ENCODE data around the gene SLC51B. TPM values are rescaled to one million over a fixed set of nuclear protein-coding genes. Genes with fewer than 3 reads are reported as not detected.

The SLC51B gene
- polyA plus RNA-seq, 1 donor from 2014 or later, result not detected

DNA sequence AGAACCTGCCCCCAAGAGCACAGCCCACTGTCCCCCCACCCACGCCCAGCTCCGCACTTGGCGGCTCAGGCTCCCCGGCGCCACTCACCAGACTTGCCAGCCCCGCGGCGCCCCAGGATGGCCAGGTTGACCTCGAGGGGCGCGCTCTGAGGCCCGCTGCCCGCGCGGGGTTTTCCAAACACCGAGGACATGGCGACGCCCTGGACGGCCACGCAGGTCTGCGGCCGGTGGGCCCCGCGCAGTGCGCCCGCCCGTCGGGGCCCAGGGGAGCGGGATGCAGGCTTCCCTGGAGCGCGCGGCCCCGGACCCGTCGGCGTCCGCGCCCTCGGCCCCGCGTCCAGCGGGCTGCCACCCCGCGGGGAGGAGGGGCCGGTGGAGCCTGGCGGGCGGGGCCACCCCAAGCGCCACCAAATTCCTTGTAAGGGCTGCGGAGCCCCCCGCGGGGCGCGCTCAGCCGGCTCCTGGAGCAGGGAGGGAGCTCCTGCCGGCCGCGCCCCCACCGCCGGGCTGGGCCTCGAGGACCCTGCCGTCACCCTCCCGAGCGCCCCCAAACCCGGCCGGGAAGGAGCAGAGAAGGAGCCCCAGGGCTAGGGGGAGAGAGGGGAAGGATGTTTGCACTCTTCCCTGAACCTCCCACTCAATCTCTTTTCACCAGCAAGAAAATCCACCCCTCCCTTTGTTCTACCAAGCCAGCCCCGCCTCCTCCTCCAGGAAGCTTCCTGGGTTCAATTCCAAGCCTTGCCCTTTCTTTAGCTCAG, 22.6 kb downstream of the SLC51B start, which contains the start of gene RASL12:
RASL12 (minus strand) TSS at position 347 of the 758 bp plus-strand sequence; CDS start at position 191, 156 bp downstream.
- no peak within 1 kb of the TSS for H2AFZ ChIP-seq (ENCODE audit: low read depth, low read length)
- H3K9ac ChIP-seq (ENCODE audit: low read length), result no peak within 1 kb of the TSS
- H3K4me2 ChIP-seq (ENCODE audit: low read length), result no peak within 1 kb of the TSS
- H3F3A ChIP-seq (ENCODE audit: insufficient read depth, low read length, poor library complexity, severe bottlenecking), result no peaks in the 10 kb centered on the region
- no peak within 1 kb of the TSS for H3K27ac ChIP-seq (ENCODE audit: low read length)
- H3K27me3 ChIP-seq (ENCODE audit: insufficient read depth, low read depth, low read length), result peaks cover 30% of the 10 kb centered on the region
- H3K9me3 ChIP-seq (ENCODE audit: low read length), result no peaks in the 10 kb centered on the region
- H3K9me2 ChIP-seq (ENCODE audit: insufficient read depth, low read length), result no peaks in the 10 kb centered on the region
- TF ChIP-seq RAD21 (conservative IDR thresholded peaks at IDR 0.05) (no peak), POLR2AphosphoS5 (IDR thresholded peaks at IDR 0.05) (no peak), EP300 (conservative IDR thresholded peaks at IDR 0.05; ENCODE audit: poor library complexity, severe bottlenecking) (no peak), SMC3 (conservative IDR thresholded peaks at IDR 0.05; ENCODE audit: poor library complexity) (no peak), EZH2 (IDR thresholded peaks at IDR 0.05; ENCODE audit: borderline replicate concordance, insufficient read depth, low read length, poor library complexity, severe bottlenecking) (no peak), MXI1 (conservative IDR thresholded peaks at IDR 0.05; ENCODE audit: poor library complexity, severe bottlenecking) (no peak)
- TF ChIP-seq, protein P1, sequence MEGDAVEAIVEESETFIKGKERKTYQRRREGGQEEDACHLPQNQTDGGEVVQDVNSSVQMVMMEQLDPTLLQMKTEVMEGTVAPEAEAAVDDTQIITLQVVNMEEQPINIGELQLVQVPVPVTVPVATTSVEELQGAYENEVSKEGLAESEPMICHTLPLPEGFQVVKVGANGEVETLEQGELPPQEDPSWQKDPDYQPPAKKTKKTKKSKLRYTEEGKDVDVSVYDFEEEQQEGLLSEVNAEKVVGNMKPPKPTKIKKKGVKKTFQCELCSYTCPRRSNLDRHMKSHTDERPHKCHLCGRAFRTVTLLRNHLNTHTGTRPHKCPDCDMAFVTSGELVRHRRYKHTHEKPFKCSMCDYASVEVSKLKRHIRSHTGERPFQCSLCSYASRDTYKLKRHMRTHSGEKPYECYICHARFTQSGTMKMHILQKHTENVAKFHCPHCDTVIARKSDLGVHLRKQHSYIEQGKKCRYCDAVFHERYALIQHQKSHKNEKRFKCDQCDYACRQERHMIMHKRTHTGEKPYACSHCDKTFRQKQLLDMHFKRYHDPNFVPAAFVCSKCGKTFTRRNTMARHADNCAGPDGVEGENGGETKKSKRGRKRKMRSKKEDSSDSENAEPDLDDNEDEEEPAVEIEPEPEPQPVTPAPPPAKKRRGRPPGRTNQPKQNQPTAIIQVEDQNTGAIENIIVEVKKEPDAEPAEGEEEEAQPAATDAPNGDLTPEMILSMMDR (IDR thresholded peaks at IDR 0.05; ENCODE audit: poor library complexity, severe bottlenecking), result no peak
- TF ChIP-seq, protein P2, sequence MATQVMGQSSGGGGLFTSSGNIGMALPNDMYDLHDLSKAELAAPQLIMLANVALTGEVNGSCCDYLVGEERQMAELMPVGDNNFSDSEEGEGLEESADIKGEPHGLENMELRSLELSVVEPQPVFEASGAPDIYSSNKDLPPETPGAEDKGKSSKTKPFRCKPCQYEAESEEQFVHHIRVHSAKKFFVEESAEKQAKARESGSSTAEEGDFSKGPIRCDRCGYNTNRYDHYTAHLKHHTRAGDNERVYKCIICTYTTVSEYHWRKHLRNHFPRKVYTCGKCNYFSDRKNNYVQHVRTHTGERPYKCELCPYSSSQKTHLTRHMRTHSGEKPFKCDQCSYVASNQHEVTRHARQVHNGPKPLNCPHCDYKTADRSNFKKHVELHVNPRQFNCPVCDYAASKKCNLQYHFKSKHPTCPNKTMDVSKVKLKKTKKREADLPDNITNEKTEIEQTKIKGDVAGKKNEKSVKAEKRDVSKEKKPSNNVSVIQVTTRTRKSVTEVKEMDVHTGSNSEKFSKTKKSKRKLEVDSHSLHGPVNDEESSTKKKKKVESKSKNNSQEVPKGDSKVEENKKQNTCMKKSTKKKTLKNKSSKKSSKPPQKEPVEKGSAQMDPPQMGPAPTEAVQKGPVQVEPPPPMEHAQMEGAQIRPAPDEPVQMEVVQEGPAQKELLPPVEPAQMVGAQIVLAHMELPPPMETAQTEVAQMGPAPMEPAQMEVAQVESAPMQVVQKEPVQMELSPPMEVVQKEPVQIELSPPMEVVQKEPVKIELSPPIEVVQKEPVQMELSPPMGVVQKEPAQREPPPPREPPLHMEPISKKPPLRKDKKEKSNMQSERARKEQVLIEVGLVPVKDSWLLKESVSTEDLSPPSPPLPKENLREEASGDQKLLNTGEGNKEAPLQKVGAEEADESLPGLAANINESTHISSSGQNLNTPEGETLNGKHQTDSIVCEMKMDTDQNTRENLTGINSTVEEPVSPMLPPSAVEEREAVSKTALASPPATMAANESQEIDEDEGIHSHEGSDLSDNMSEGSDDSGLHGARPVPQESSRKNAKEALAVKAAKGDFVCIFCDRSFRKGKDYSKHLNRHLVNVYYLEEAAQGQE (IDR thresholded peaks at IDR 0.05; ENCODE audit: borderline replicate concordance), result no peak
- no peaks in the 10 kb centered on the region for H3K36me3 ChIP-seq (ENCODE audit: insufficient read depth, low read length)
- no peak within 1 kb of the TSS for H3K4me3 ChIP-seq (ENCODE audit: low read length)
- H3K79me2 ChIP-seq (replicated peaks; ENCODE audit: insufficient read depth, low read length), result no peaks in the 10 kb centered on the region
- H4K20me1 ChIP-seq (ENCODE audit: insufficient read depth), result no peaks in the 10 kb centered on the region

GRCh38 chr15:65068403-65068788, 23.2 kb downstream of the SLC51B start:
- no peaks in the 10 kb centered on the region for H3K79me2 ChIP-seq (replicated peaks; ENCODE audit: insufficient read depth, low read length)
- no peak overlapping the region for H3K4me2 ChIP-seq (ENCODE audit: low read length)
- H3K36me3 ChIP-seq (ENCODE audit: insufficient read depth, low read length), result no peaks in the 10 kb centered on the region
- no peaks in the 10 kb centered on the region for H3K9me3 ChIP-seq (ENCODE audit: low read length)
- no peaks in the 10 kb centered on the region for H3K9me2 ChIP-seq (ENCODE audit: insufficient read depth, low read length)
- no peaks in the 10 kb centered on the region for H3F3A ChIP-seq (ENCODE audit: insufficient read depth, low read length, poor library complexity, severe bottlenecking)
- no peaks in the 10 kb centered on the region for H4K20me1 ChIP-seq (ENCODE audit: insufficient read depth)
- no peak overlapping the region for H2AFZ ChIP-seq (ENCODE audit: low read depth, low read length)
- no peak overlapping the region for H3K27ac ChIP-seq (ENCODE audit: low read length)
- peaks cover 30% of the 10 kb centered on the region for H3K27me3 ChIP-seq (ENCODE audit: insufficient read depth, low read depth, low read length)
- no peak overlapping the region for H3K4me3 ChIP-seq (ENCODE audit: low read length)
- H3K9ac ChIP-seq (ENCODE audit: low read length), result no peak overlapping the region
- TF ChIP-seq POLR2AphosphoS5 (IDR thresholded peaks at IDR 0.05) (no peak), EZH2 (IDR thresholded peaks at IDR 0.05; ENCODE audit: borderline replicate concordance, insufficient read depth, low read length, poor library complexity, severe bottlenecking) (no peak), RAD21 (conservative IDR thresholded peaks at IDR 0.05) (no peak), SMC3 (conservative IDR thresholded peaks at IDR 0.05; ENCODE audit: poor library complexity) (no peak), TAF1 (IDR thresholded peaks at IDR 0.05; ENCODE audit: low read depth) (no peak), MXI1 (conservative IDR thresholded peaks at IDR 0.05; ENCODE audit: poor library complexity, severe bottlenecking) (no peak), EP300 (conservative IDR thresholded peaks at IDR 0.05; ENCODE audit: poor library complexity, severe bottlenecking) (no peak)
- TF ChIP-seq, protein P1 (IDR thresholded peaks at IDR 0.05; ENCODE audit: poor library complexity, severe bottlenecking), result no peak
- TF ChIP-seq, protein P2 (IDR thresholded peaks at IDR 0.05; ENCODE audit: borderline replicate concordance), result no peak

Data from neural cell (in vitro differentiated cells).